Thoracic aorta (tissue), 2 donors: ENCODE data around the gene PLAAT1. TPM values are rescaled to one million over a fixed set of nuclear protein-coding genes. Genes with fewer than 3 reads are reported as not detected.

Experiments used
- ATAC-seq: fragments of 150-250 bp; one replicate; pipeline ENCODE4 v1.8.0; 2017; ENCODE audit warnings: low read depth; ENCODE audit not compliant: insufficient number of reproducible peaks, low FRiP score
- DNase-seq: peaks from one replicate; pipeline ENCODE4 v3.0.0-alpha.2; 2020; ENCODE audit warnings: low spot score
- H3K27ac ChIP-seq, 2 donors: fragments of 200-600 bp; sonication (generic); 1 replicate in 1 of 2; 2 replicates in 1 of 2; pipeline ENCODE4 v1.5.1; 2016; ENCODE audit warnings: mild to moderate bottlenecking in 2 of 2, moderate library complexity in 2 of 2
- H3K27me3 ChIP-seq: fragments of 200-600 bp; sonication (generic); replicated peaks from 2 replicates; pipeline ENCODE4 v1.6.0; 2016; ENCODE audit warnings: mild to moderate bottlenecking; ENCODE audit not compliant: insufficient read depth
- H3K36me3 ChIP-seq: fragments of 200-600 bp; sonication (generic); one replicate; pipeline ENCODE4 v1.5.1; 2016
- H3K4me1 ChIP-seq, 2 donors: fragments of 200-600 bp; sonication (generic); 1 replicate in 1 of 2; 2 replicates in 1 of 2; pipeline versions ENCODE4 v1.5.1 to v1.6.0; 2016; ENCODE audit warnings: low read depth in 2 of 2, mild to moderate bottlenecking in 1 of 2; ENCODE audit not compliant: control insufficient read depth in 1 of 2
- H3K4me3 ChIP-seq: fragments of 200-600 bp; sonication (generic); 2 replicates; pipeline ENCODE4 v1.5.1; 2016; ENCODE audit warnings: mild to moderate bottlenecking
- H3K9me3 ChIP-seq: fragments of 200-600 bp; sonication (generic); 2 replicates; pipeline ENCODE4 v1.5.1; 2016
- total RNA-seq, 2 donors: library from RNA; depleted of rRNA; stranded (reverse); fragments of >200 nt; gene quantifications; one replicate each; pipeline versions ENCODE4 v1.1.0 to v1.2.3, GENCODE V29; 2016
- TF ChIP-seq, protein P1 (sequence below): fragments of 200-600 bp; sonication (generic); IDR thresholded peaks from one replicate; pipeline ENCODE4 v1.5.1; 2019; ENCODE audit warnings: antibody characterized with exemption

PLAAT1 gene
- total RNA-seq, 2 donors from 2014 or later = not detected

DNA sequence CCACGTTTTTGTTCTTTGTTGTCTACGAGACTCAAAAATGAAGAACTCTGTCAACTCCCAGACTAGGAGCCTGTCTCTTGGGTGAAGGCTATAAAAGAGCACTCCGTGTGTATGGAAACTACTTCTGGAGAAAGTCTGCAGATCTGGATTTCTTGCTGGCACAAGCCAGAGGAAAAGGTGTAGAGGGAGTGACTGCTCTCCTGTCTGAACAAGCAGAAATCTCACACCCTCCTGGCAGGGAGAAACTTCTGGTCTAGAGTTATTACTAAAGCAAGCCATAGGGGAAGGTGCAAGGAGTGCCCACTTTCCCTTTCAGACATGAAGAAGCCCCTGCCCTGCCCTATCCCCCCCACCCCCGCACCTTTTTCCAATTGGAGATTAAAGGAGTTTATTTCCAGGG is 9.5 kb downstream of the PLAAT1 start:
- no peak overlapping the region for H3K4me3 ChIP-seq
- no peaks in the 10 kb centered on the region for H3K36me3 ChIP-seq
- no peaks in the 10 kb centered on the region for H3K4me1 ChIP-seq
- peaks cover 22% of the 10 kb centered on the region for H3K9me3 ChIP-seq
- no peak for ATAC-seq
- H3K27ac ChIP-seq = no peak overlapping the region
- DNase-seq = no peak
- TF ChIP-seq, protein P1, sequence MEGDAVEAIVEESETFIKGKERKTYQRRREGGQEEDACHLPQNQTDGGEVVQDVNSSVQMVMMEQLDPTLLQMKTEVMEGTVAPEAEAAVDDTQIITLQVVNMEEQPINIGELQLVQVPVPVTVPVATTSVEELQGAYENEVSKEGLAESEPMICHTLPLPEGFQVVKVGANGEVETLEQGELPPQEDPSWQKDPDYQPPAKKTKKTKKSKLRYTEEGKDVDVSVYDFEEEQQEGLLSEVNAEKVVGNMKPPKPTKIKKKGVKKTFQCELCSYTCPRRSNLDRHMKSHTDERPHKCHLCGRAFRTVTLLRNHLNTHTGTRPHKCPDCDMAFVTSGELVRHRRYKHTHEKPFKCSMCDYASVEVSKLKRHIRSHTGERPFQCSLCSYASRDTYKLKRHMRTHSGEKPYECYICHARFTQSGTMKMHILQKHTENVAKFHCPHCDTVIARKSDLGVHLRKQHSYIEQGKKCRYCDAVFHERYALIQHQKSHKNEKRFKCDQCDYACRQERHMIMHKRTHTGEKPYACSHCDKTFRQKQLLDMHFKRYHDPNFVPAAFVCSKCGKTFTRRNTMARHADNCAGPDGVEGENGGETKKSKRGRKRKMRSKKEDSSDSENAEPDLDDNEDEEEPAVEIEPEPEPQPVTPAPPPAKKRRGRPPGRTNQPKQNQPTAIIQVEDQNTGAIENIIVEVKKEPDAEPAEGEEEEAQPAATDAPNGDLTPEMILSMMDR = no peak
- H3K27me3 ChIP-seq = no peaks in the 10 kb centered on the region

DNA sequence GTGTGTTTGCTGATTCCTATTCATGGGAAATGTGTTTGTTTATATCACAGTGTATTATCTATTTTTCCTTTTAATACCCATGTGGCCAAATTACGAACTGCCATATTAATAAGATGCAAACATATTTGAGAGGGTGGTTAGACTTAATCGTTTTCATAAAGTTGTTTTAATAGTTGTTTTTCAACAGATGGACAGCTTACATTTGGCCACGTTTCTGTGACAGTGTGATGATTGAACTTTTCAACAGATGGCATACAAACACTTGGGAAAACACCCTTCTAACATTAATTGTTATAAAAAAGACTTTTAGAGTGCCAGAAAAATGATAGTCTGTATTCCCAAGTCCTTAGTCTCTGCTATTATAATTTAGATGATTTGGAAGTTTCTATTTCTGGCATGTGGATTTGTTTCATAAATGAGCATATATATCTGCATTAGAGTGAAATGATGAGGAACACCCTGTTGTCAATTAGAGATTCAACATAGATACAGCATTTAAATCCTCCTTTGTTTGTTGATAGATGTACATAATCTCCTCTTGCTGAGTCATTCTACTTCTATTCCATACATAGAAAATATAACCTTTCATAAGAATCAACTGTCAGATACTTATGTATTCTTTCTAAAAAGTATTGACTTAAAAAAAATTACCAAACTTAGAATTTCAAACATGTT is 13.1 kb downstream of the PLAAT1 start:
- Histone ChIP-seq H3K36me3 (no peaks in the 10 kb centered on the region), H3K27ac (no peak overlapping the region), H3K4me3 (no peak overlapping the region), H3K4me1 (no peaks in the 10 kb centered on the region), H3K27me3 (no peaks in the 10 kb centered on the region), H3K9me3 (peaks cover 11% of the 10 kb centered on the region)
- ATAC-seq = no peak
- DNase-seq = no peak
- TF ChIP-seq, protein P1 = no peak

DNA sequence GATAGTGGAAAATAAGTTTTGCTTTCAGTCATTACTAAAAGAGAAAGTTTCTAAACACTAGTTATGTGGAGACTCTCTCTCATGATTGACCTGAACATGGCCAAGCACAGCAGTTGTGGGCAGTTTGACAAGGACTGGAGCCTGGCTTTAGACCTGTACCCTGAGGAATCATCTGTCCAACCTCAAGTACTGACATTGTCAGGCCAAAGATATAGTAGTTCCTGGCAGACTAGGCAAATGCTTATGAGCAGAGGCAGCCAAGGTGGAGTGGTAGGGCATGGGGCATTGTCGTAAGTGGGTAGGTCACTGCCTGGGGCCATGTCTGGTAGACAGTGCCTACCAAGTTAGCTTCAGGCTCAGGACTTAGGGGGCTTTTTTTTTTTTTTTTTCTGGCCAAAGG is 20.9 kb downstream of the PLAAT1 start:
- no peak for ATAC-seq
- no peaks in the 10 kb centered on the region for H3K36me3 ChIP-seq
- no peak overlapping the region for H3K27ac ChIP-seq
- no peaks in the 10 kb centered on the region for H3K27me3 ChIP-seq
- H3K4me1 ChIP-seq = no peaks in the 10 kb centered on the region
- no peaks in the 10 kb centered on the region for H3K9me3 ChIP-seq
- H3K4me3 ChIP-seq = no peak overlapping the region
- DNase-seq = no peak
- TF ChIP-seq, protein P1 = no peak

DNA sequence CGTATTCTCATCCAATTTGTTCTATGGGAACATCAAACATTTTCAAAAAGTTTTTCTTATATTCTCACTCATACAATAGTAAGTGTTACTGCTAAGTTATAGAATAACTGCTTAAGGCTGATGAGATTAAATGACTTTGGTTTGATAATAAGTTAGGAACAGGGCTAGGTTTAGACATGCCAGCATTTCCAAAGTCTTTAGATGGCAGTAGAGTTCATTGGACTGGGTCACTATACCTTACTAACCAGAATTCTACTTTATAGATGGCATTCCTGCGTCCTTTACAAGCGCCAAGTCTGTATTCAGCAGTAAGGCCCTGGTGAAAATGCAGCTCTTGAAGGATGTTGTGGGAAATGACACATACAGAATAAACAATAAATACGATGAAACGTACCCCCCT is 21.7 kb downstream of the PLAAT1 start:
- H3K27ac ChIP-seq = no peak overlapping the region
- H3K9me3 ChIP-seq = no peaks in the 10 kb centered on the region
- no peak overlapping the region for H3K4me3 ChIP-seq
- H3K4me1 ChIP-seq = no peaks in the 10 kb centered on the region
- TF ChIP-seq, protein P1 = no peak
- DNase-seq = no peak
- no peaks in the 10 kb centered on the region for H3K27me3 ChIP-seq
- no peak for ATAC-seq
- H3K36me3 ChIP-seq = no peaks in the 10 kb centered on the region

DNA sequence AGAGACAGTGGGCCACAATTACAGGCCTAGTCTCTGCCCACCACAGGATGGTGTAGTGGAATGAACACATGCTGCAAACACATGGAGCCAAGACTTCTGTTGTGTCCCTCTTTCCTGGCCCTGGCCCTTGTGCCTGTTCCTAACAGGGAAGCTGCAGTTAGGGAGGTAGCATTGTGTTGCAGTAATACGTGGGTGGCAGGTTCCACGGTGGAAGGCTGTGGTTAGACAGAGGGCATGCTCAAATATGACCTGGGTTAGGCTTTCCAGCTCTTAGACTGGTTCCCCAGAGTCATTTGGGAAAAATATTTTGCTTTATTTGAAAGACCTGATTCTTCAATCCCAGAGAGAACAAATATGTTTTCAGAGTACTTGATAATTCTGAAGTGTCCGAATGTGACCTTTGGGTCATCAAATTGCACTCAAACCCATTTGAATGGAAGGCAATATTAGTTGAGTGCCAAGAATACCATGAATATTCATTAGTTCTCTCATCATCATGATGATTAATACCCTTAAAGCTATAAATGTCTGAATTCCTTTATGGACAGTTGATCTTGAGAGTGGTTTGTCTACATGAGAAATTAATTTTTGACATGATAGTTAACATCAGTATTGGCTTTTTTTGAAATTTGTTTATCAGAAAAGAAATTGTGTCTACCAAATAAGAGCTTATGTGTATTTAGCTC is 28.5 kb downstream of the PLAAT1 start:
- Histone ChIP-seq H3K9me3 (no peaks in the 10 kb centered on the region), H3K4me1 (no peaks in the 10 kb centered on the region), H3K4me3 (no peak overlapping the region), H3K27ac (no peak overlapping the region), H3K27me3 (no peaks in the 10 kb centered on the region), H3K36me3 (no peaks in the 10 kb centered on the region)
- TF ChIP-seq, protein P1 = no peak
- ATAC-seq (no peak), DNase-seq (no peak)
